NT2/D1 (cell line): ENCODE measurements around the gene GPR37.

ENCODE experiments used
- DNase-seq: peaks from one replicate; pipeline ENCODE4 v3.0.0-alpha.2; 2011; ENCODE audit warnings: low read depth, low spot score
- H3K27me3 ChIP-seq: 2 replicates; pipeline ENCODE4 v1.6.0; 2011; ENCODE audit warnings: mild to moderate bottlenecking; ENCODE audit not compliant: insufficient read length, insufficient read depth
- H3K36me3 ChIP-seq: 2 replicates; pipeline ENCODE4 v1.6.1; 2011; ENCODE audit warnings: mild to moderate bottlenecking, low read length, mixed read lengths; ENCODE audit not compliant: insufficient read depth, insufficient read length
- H3K4me1 ChIP-seq: 2 replicates; pipeline ENCODE4 v1.5.1; 2011; ENCODE audit not compliant: insufficient read depth, insufficient read length
- H3K4me3 ChIP-seq: 2 replicates; pipeline ENCODE4 v1.5.1; 2011; ENCODE audit warnings: low read depth; ENCODE audit not compliant: insufficient read length
- H3K9ac ChIP-seq: 2 replicates; pipeline ENCODE4 v1.6.0; 2011; ENCODE audit warnings: low read depth; ENCODE audit not compliant: insufficient read length
- H3K9me3 ChIP-seq: 2 replicates; pipeline ENCODE4 v1.5.1; 2011; ENCODE audit warnings: mild to moderate bottlenecking, low read length; ENCODE audit not compliant: insufficient read depth
- SUZ12 ChIP-seq: IDR thresholded peaks from 2 replicates; pipeline ENCODE4 v1.6.1; 2011; ENCODE audit not compliant: insufficient read length, insufficient read depth; ENCODE audit errors: extremely low read depth
- YY1 ChIP-seq: IDR thresholded peaks from 2 replicates; pipeline ENCODE4 v1.6.1; 2011; ENCODE audit not compliant: insufficient read length, insufficient read depth
- ZNF274 ChIP-seq: IDR thresholded peaks from 2 replicates; pipeline ENCODE4 v1.6.1; 2011; ENCODE audit warnings: mild to moderate bottlenecking, low read depth, low read length

Gene GPR37

GRCh38 chr7:124765401-124766352 lies at the start of gene GPR37:
TSS of gene GPR37 (minus strand) at chr7:124765792. CDS start at chr7:124764976, 816 bp downstream.
- peak within 1 kb of the TSS; percentile 80 for H3K9ac ChIP-seq
- H3K4me1 ChIP-seq: peaks cover 3% of the 10 kb centered on the region
- TF ChIP-seq YY1 (no peak), ZNF274 (no peak), SUZ12 (no peak)
- H3K27me3 ChIP-seq: peaks cover 20% of the 10 kb centered on the region
- H3K9me3 ChIP-seq: no peaks in the 10 kb centered on the region
- peak within 1 kb of the TSS; percentile 48 for H3K4me3 ChIP-seq
- peak; percentile 55 for DNase-seq
- H3K36me3 ChIP-seq: no peaks in the 10 kb centered on the region

GRCh38 chr7:124813994-124814798 lies 48.6 kb upstream of the GPR37 start:
- no peak for TF ChIP-seq SUZ12
- TF ChIP-seq YY1: no peak
- Histone ChIP-seq H3K36me3 (no peaks in the 10 kb centered on the region), H3K27me3 (no peaks in the 10 kb centered on the region), H3K4me3 (no peak overlapping the region), H3K9me3 (no peaks in the 10 kb centered on the region), H3K9ac (no peak overlapping the region), H3K4me1 (no peaks in the 10 kb centered on the region)
- DNase-seq: no peak

- H3K4me3 ChIP-seq: no peak overlapping the region
- H3K36me3 ChIP-seq: no peaks in the 10 kb centered on the region
- no peak for TF ChIP-seq YY1
- DNase-seq: no peak
- no peaks in the 10 kb centered on the region for H3K27me3 ChIP-seq
- no peaks in the 10 kb centered on the region for H3K9me3 ChIP-seq
- no peaks in the 10 kb centered on the region for H3K4me1 ChIP-seq
- no peak overlapping the region for H3K9ac ChIP-seq
Observed at GRCh38 chr7:124812764-124813163, 47.2 kb upstream of the GPR37 start.

GRCh38 chr7:124811341-124811740 lies 45.7 kb upstream of the GPR37 start:
- H3K27me3 ChIP-seq: no peaks in the 10 kb centered on the region
- H3K9ac ChIP-seq: no peak overlapping the region
- H3K4me3 ChIP-seq: no peak overlapping the region
- TF ChIP-seq SUZ12 (no peak), YY1 (no peak), ZNF274 (no peak)
- H3K36me3 ChIP-seq: no peaks in the 10 kb centered on the region
- H3K9me3 ChIP-seq: no peaks in the 10 kb centered on the region
- DNase-seq: no peak
- H3K4me1 ChIP-seq: no peaks in the 10 kb centered on the region

GRCh38 chr7:124810605-124811004 lies 45.0 kb upstream of the GPR37 start:
- TF ChIP-seq ZNF274 (no peak), YY1 (no peak), SUZ12 (no peak)

GRCh38 chr7:124808206-124808605 lies 42.6 kb upstream of the GPR37 start:
- Histone ChIP-seq H3K4me1 (no peaks in the 10 kb centered on the region), H3K27me3 (no peaks in the 10 kb centered on the region)

More at GRCh38 chr7:124810605-124811004, 45.0 kb upstream of the GPR37 start:
- H3K36me3 ChIP-seq: no peaks in the 10 kb centered on the region
- no peak overlapping the region for H3K9ac ChIP-seq
- no peaks in the 10 kb centered on the region for H3K27me3 ChIP-seq
- no peak for DNase-seq
- no peak overlapping the region for H3K4me3 ChIP-seq
- no peaks in the 10 kb centered on the region for H3K4me1 ChIP-seq
- H3K9me3 ChIP-seq: no peaks in the 10 kb centered on the region

GRCh38 chr7:124801330-124801895 lies 35.8 kb upstream of the GPR37 start:
- Histone ChIP-seq H3K9ac (no peak overlapping the region), H3K36me3 (no peaks in the 10 kb centered on the region), H3K4me3 (no peak overlapping the region), H3K9me3 (no peaks in the 10 kb centered on the region), H3K27me3 (no peaks in the 10 kb centered on the region), H3K4me1 (no peaks in the 10 kb centered on the region)
- no peak for DNase-seq
- TF ChIP-seq SUZ12 (no peak), YY1 (no peak), ZNF274 (no peak)

More at GRCh38 chr7:124808206-124808605, 42.6 kb upstream of the GPR37 start:
- no peak for TF ChIP-seq SUZ12
- no peak for TF ChIP-seq YY1
- no peak for TF ChIP-seq ZNF274
- no peaks in the 10 kb centered on the region for H3K9me3 ChIP-seq
- no peak overlapping the region for H3K9ac ChIP-seq
- H3K4me3 ChIP-seq: no peak overlapping the region
- no peak for DNase-seq
- H3K36me3 ChIP-seq: no peaks in the 10 kb centered on the region
